ENCODE results near the gene MPP1. TPM values are rescaled to one million over a fixed set of nuclear protein-coding genes. Genes with fewer than 3 reads are reported as not detected.
"Not testable (repeated sequence)": the region's sequence is repeated elsewhere in the genome, so short reads cannot be mapped to it uniquely, and the experiment has no call there.

Gene MPP1
- total and polyA plus RNA-seq, 7 experiments from 2014 or later, result 23.2 to 76.7 (median 34.8) TPM

DNA sequence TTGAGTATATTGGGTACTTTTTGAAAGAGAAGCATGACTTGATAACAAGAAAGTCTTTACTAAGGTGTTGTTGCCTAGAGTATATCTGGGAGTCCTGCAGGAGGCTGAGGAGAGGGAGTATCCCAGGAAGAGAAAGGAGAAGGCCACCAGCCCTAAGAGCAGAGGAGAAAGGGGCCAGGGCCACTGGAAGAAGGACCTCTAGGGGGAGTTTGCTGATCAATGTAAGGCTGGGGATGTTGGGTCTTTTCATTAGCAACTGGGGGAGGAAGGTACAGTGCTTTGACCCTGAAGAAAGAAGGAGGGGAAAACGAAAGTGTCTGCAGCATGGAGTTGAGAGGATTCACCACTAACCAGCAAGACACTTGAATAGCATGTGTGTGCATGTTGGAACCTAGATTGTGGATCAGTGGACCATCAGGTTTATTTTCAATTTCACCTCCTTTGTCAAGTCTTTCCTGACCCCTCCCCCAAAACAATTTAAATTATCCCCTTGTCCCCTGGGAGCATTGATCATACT is 24.7 kb upstream of the MPP1 start:
- ChIA-PET CTCF (no interaction called here), POLR2A (no interaction called here)
- Mint-ChIP-seq H3K36me3 (peaks cover 0 to 1% (median 0%) of the 10 kb centered on the region in 5 donors), H3K4me1 (peaks cover 0 to 25% (median 0%) of the 10 kb centered on the region in 7 donors), H3K9me3 (no peaks in the 10 kb centered on the region), H3K27me3 (peaks cover 0 to 4% (median 0%) of the 10 kb centered on the region in 5 donors), H3K27ac (no peak overlapping the region), H3K4me3 (peak overlapping the region in 1 of 10 donors; percentile 4)
- Histone ChIP-seq H3K27ac (ENCODE audit: low read depth, low read length) (no peak overlapping the region), H3K4me1 (ENCODE audit: control insufficient read depth in 2 of 2, insufficient read depth in 2 of 2, low read length in 2 of 2) (no peaks in the 10 kb centered on the region), H3K9me3 (ENCODE audit: control insufficient read depth in 2 of 3, low read length in 3 of 3) (no peaks in the 10 kb centered on the region), H3K4me3 (ENCODE audit: low read length) (no peak overlapping the region), H3K36me3 (ENCODE audit: control insufficient read depth in 2 of 3, insufficient read depth in 3 of 3, low read length in 3 of 3) (no peaks in the 10 kb centered on the region), H3K27me3 (ENCODE audit: control insufficient read depth in 2 of 2, insufficient read depth in 2 of 2, low read length in 2 of 2) (no peaks in the 10 kb centered on the region)
- intact Hi-C loops (cut with micrococcal nuclease), result no loop called here
- ATAC-seq, result no peak
- DNase-seq, result no peak

DNA sequence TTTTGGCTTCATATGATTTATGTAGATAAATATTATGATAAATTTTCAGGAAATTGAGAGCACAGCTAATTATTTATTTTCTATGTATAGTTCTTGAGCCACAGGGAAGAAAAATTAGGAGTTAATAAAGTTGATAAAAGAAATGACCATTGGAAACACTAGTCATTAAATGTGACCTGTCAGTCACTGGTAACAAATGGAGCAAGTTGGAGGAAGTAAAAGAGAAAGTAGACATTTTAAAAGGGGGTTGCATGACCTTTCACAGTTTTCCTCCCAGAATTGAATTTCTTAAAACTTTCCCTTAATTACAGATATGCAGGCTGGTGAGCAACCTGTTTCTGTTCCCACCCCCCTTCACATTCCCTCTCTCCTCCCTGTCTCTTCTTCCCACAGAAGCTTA is 23.8 kb upstream of the MPP1 start:
- intact Hi-C loops (cut with micrococcal nuclease), result no loop called here
- Histone ChIP-seq H3K27ac (ENCODE audit: low read depth, low read length) (no peak overlapping the region), H3K36me3 (ENCODE audit: control insufficient read depth in 2 of 3, insufficient read depth in 3 of 3, low read length in 3 of 3) (no peaks in the 10 kb centered on the region), H3K4me3 (ENCODE audit: low read length) (no peak overlapping the region), H3K4me1 (ENCODE audit: control insufficient read depth in 2 of 2, insufficient read depth in 2 of 2, low read length in 2 of 2) (no peaks in the 10 kb centered on the region), H3K27me3 (ENCODE audit: control insufficient read depth in 2 of 2, insufficient read depth in 2 of 2, low read length in 2 of 2) (no peaks in the 10 kb centered on the region), H3K9me3 (ENCODE audit: control insufficient read depth in 2 of 3, low read length in 3 of 3) (no peaks in the 10 kb centered on the region)
- H3K27ac Mint-ChIP-seq, result peak overlapping the region in 2 of 9 donors; percentile 8 to 32
- ChIA-PET POLR2A (no interaction called here), CTCF (no interaction called here)
- ATAC-seq (no peak), DNase-seq (no peak)
- H3K36me3 Mint-ChIP-seq, result peaks cover 0 to 1% (median 0%) of the 10 kb centered on the region in 5 donors
- H3K9me3 Mint-ChIP-seq, result no peaks in the 10 kb centered on the region
- H3K4me1 Mint-ChIP-seq, result peaks cover 0 to 25% (median 0%) of the 10 kb centered on the region in 7 donors
- H3K4me3 Mint-ChIP-seq, result no peak overlapping the region
- peaks cover 0 to 4% (median 0%) of the 10 kb centered on the region in 5 donors for H3K27me3 Mint-ChIP-seq

DNA sequence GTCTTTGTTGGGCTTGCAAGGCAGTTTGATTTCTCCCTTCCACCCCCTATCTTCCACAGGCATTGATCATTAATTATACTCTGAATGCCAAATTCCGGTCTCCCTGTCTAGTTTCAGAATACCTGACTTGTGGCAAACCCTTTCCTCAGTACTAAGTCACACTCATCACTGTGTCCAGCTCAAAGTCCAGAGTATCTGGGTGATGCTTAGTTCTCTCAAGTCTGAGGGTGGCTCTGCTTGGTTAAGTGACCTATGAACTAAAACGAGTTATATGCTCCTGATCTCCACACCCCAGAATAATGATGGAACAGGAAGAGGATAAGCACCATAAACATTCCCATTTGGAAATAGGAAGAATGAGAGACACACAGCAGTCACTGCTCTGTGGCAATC is 22.7 kb upstream of the MPP1 start:
- H3K9me3 Mint-ChIP-seq, result no peaks in the 10 kb centered on the region
- Histone ChIP-seq H3K27ac (ENCODE audit: low read depth, low read length) (no peak overlapping the region), H3K4me3 (ENCODE audit: low read length) (no peak overlapping the region), H3K9me3 (ENCODE audit: control insufficient read depth in 2 of 3, low read length in 3 of 3) (no peaks in the 10 kb centered on the region), H3K4me1 (ENCODE audit: control insufficient read depth in 2 of 2, insufficient read depth in 2 of 2, low read length in 2 of 2) (no peaks in the 10 kb centered on the region), H3K27me3 (ENCODE audit: control insufficient read depth in 2 of 2, insufficient read depth in 2 of 2, low read length in 2 of 2) (no peaks in the 10 kb centered on the region), H3K36me3 (ENCODE audit: control insufficient read depth in 2 of 3, insufficient read depth in 3 of 3, low read length in 3 of 3) (no peaks in the 10 kb centered on the region)
- CTCF ChIA-PET, result interaction anchor here (1.4 kb wide), 1 partner anchor 12 kb away, joined by 3 read pairs; no protein-coding TSS in a partner anchor
- H3K4me1 Mint-ChIP-seq, result peaks cover 0 to 25% (median 0%) of the 10 kb centered on the region in 7 donors
- peaks cover 0 to 4% (median 0%) of the 10 kb centered on the region in 5 donors for H3K27me3 Mint-ChIP-seq
- H3K36me3 Mint-ChIP-seq, result peaks cover 0 to 1% (median 0%) of the 10 kb centered on the region in 5 donors
- DNase-seq (no peak), ATAC-seq (no peak)
- POLR2A ChIA-PET, result no interaction called here
- peak overlapping the region in 1 of 10 donors; percentile 68 for H3K4me3 Mint-ChIP-seq
- H3K27ac Mint-ChIP-seq, result peak overlapping the region in 1 of 9 donors; percentile 87
- intact Hi-C loops (cut with micrococcal nuclease), result no loop called here

DNA sequence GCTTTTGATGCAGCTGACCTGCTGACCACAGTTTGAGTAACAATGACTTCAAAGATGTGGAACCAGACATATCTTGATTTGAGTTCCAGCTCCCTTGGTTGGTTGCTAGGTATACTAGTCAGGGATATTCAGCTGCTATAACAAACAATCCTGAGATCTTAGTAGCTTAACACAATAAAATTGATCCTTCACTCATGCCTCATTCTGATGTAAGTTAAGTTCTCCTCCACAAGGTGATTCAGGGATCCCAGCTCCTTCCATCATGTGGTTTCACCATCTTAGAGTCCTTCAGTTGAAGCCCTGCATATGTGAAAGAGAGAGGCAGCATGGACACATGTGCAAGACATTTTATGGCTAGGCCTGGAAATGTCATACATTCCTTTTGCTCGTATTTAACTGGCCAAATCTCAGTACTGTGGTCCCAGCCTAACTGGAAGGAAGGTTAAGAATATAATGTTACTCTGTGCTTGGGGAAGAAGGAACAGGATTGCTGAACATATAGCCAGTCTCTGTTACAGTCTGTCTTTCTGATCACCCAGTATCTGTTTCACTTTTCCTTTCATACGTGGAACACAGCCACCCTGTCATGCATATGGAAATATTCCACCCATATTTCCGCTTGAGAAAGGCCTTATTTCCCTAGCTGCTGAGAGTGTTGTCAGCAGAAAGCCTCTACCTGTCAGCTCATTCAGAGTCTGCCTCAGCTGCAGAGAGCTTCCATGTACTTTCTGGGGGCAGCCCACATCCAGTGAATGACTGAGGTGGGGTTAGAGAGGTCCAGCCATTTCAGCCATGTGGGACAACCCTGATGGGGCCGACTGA is 22.1 kb upstream of the MPP1 start:
- H3K4me1 ChIP-seq (ENCODE audit: control insufficient read depth in 2 of 2, insufficient read depth in 2 of 2, low read length in 2 of 2), result no peaks in the 10 kb centered on the region
- H3K27ac ChIP-seq (ENCODE audit: low read depth, low read length), result no peak overlapping the region
- no peaks in the 10 kb centered on the region for H3K9me3 Mint-ChIP-seq
- no peak overlapping the region for H3K4me3 ChIP-seq (ENCODE audit: low read length)
- DNase-seq (peak in 2 of 9 donors; percentile 12), ATAC-seq (peak; percentile 34)
- H3K27ac Mint-ChIP-seq, result peak overlapping the region in 3 of 9 donors; percentile 38 to 87 (median 43)
- intact Hi-C loops (cut with micrococcal nuclease), result no loop called here
- peak overlapping the region in 4 of 10 donors; percentile 26 to 68 (median 33) for H3K4me3 Mint-ChIP-seq
- POLR2A ChIA-PET, result no interaction called here
- peaks cover 0 to 4% (median 0%) of the 10 kb centered on the region in 5 donors for H3K27me3 Mint-ChIP-seq
- H3K36me3 ChIP-seq (ENCODE audit: control insufficient read depth in 2 of 3, insufficient read depth in 3 of 3, low read length in 3 of 3), result no peaks in the 10 kb centered on the region
- peaks cover 0 to 1% (median 0%) of the 10 kb centered on the region in 5 donors for H3K36me3 Mint-ChIP-seq
- no peaks in the 10 kb centered on the region for H3K9me3 ChIP-seq (ENCODE audit: control insufficient read depth in 2 of 3, low read length in 3 of 3)
- no peaks in the 10 kb centered on the region for H3K27me3 ChIP-seq (ENCODE audit: control insufficient read depth in 2 of 2, insufficient read depth in 2 of 2, low read length in 2 of 2)
- CTCF ChIA-PET, result interaction anchor here (1.4 kb wide), 1 partner anchor 13 kb away, joined by 3 read pairs; no protein-coding TSS in a partner anchor
- H3K4me1 Mint-ChIP-seq, result peaks cover 0 to 25% (median 0%) of the 10 kb centered on the region in 7 donors

GRCh38 chrX:154825586-154825985 is 20.3 kb upstream of the MPP1 start:
- H3K9me3 Mint-ChIP-seq; H3K27me3 ChIP-seq (ENCODE audit: control insufficient read depth in 2 of 2, insufficient read depth in 2 of 2, low read length in 2 of 2); CTCF ChIA-PET; POLR2A ChIA-PET; H3K36me3 Mint-ChIP-seq; H3K36me3 ChIP-seq (ENCODE audit: control insufficient read depth in 2 of 3, insufficient read depth in 3 of 3, low read length in 3 of 3); H3K27me3 Mint-ChIP-seq; H3K4me3 ChIP-seq (ENCODE audit: low read length); H3K9me3 ChIP-seq (ENCODE audit: control insufficient read depth in 2 of 3, low read length in 3 of 3); ATAC-seq; DNase-seq; H3K4me1 ChIP-seq (ENCODE audit: control insufficient read depth in 2 of 2, insufficient read depth in 2 of 2, low read length in 2 of 2); H3K27ac ChIP-seq (ENCODE audit: low read depth, low read length); H3K27ac Mint-ChIP-seq; intact Hi-C loops (cut with micrococcal nuclease); H3K4me3 Mint-ChIP-seq: not testable (repeated sequence)
- H3K4me1 Mint-ChIP-seq, result peaks cover 0 to 27% (median 0%) of the 10 kb centered on the region in 7 donors

GRCh38 chrX:154824638-154825037 is 19.4 kb upstream of the MPP1 start:
- Mint-ChIP-seq H3K27me3 (peaks cover 0 to 7% (median 0%) of the 10 kb centered on the region in 5 donors), H3K9me3 (no peaks in the 10 kb centered on the region), H3K4me3 (no peak overlapping the region), H3K4me1 (peaks cover 0 to 18% (median 0%) of the 10 kb centered on the region in 7 donors), H3K36me3 (no peaks in the 10 kb centered on the region), H3K27ac (no peak overlapping the region)
- H3K36me3 ChIP-seq (ENCODE audit: control insufficient read depth in 2 of 3, insufficient read depth in 3 of 3, low read length in 3 of 3), result no peaks in the 10 kb centered on the region
- no peak for ATAC-seq
- CTCF ChIA-PET, result no interaction called here
- no peak overlapping the region for H3K4me3 ChIP-seq (ENCODE audit: low read length)
- H3K9me3 ChIP-seq (ENCODE audit: control insufficient read depth in 2 of 3, low read length in 3 of 3), result no peaks in the 10 kb centered on the region
- intact Hi-C loops (cut with micrococcal nuclease), result no loop called here
- H3K27me3 ChIP-seq (ENCODE audit: control insufficient read depth in 2 of 2, insufficient read depth in 2 of 2, low read length in 2 of 2), result no peaks in the 10 kb centered on the region
- POLR2A ChIA-PET, result no interaction called here
- no peaks in the 10 kb centered on the region for H3K4me1 ChIP-seq (ENCODE audit: control insufficient read depth in 2 of 2, insufficient read depth in 2 of 2, low read length in 2 of 2)
- no peak overlapping the region for H3K27ac ChIP-seq (ENCODE audit: low read depth, low read length)
- DNase-seq, result no peak
